ENCODE results near the gene ZNF350. TPM values are rescaled to one million over a fixed set of nuclear protein-coding genes. Genes with fewer than 3 reads are reported as not detected.

Gene ZNF350
- total RNA-seq, 1 donor from 2014 or later, result 6.5 TPM

DNA sequence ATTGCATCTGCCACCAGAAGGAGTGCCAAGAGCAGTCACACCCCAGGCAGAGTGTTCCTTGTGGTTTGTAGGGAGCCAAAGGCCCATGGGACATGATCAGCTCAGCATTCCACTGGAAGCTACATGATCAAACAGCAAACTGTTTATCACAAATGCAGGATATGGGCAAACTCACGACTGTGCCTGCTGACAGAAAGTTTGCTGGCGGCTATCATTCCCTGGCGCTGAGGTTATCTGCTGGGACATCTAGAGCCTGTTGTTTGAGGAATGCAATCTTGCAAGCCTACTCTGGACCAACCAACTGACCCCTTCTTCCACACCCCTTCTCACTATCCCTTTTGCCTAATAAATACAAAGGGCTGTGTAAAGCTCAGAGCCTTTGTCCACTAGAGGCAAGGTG is 67.0 kb downstream of the ZNF350 start:
- TF ChIP-seq, protein P1, sequence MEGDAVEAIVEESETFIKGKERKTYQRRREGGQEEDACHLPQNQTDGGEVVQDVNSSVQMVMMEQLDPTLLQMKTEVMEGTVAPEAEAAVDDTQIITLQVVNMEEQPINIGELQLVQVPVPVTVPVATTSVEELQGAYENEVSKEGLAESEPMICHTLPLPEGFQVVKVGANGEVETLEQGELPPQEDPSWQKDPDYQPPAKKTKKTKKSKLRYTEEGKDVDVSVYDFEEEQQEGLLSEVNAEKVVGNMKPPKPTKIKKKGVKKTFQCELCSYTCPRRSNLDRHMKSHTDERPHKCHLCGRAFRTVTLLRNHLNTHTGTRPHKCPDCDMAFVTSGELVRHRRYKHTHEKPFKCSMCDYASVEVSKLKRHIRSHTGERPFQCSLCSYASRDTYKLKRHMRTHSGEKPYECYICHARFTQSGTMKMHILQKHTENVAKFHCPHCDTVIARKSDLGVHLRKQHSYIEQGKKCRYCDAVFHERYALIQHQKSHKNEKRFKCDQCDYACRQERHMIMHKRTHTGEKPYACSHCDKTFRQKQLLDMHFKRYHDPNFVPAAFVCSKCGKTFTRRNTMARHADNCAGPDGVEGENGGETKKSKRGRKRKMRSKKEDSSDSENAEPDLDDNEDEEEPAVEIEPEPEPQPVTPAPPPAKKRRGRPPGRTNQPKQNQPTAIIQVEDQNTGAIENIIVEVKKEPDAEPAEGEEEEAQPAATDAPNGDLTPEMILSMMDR (conservative IDR thresholded peaks at IDR 0.05), result no peak
- no peak overlapping the region for H3K27ac Mint-ChIP-seq (ENCODE audit: unreplicated experiment)
- no peaks in the 10 kb centered on the region for H3K4me1 Mint-ChIP-seq
- H3K36me3 Mint-ChIP-seq (ENCODE audit: low read depth), result peaks cover 25% of the 10 kb centered on the region
- peaks cover 2% of the 10 kb centered on the region for H3K27me3 Mint-ChIP-seq (ENCODE audit: low read depth)
- H3K9me3 Mint-ChIP-seq, result peaks cover 32% of the 10 kb centered on the region
- no peak for DNase-seq (ENCODE audit: low read depth, low spot score)
- H3K4me3 Mint-ChIP-seq, result peak overlapping the region; percentile 31

DNA sequence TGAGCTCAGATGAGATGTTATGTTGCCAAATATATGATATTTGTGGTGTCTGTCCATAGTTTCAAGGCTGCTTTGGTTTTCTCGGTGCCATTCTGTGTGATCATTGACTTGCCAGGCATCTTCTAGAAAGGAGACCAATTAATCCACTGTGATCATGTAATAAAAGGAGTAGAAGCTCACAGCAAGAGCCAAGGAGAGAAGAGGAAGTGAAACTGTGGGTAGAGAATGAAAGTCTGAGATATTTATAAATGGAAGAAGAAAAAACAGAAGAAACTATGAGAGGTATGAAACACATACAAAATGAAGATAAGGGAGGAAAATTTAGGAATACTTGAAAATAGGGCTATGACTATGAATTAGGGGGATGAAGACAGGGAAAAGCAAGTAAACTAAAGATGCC is 70.5 kb downstream of the ZNF350 start:
- Mint-ChIP-seq H3K4me1 (no peaks in the 10 kb centered on the region), H3K36me3 (ENCODE audit: low read depth) (peaks cover 19% of the 10 kb centered on the region), H3K27ac (ENCODE audit: unreplicated experiment) (no peak overlapping the region), H3K27me3 (ENCODE audit: low read depth) (peaks cover 2% of the 10 kb centered on the region), H3K4me3 (no peak overlapping the region), H3K9me3 (peaks cover 35% of the 10 kb centered on the region)
- TF ChIP-seq, protein P1 (conservative IDR thresholded peaks at IDR 0.05), result no peak
- no peak for DNase-seq (ENCODE audit: low read depth, low spot score)

DNA sequence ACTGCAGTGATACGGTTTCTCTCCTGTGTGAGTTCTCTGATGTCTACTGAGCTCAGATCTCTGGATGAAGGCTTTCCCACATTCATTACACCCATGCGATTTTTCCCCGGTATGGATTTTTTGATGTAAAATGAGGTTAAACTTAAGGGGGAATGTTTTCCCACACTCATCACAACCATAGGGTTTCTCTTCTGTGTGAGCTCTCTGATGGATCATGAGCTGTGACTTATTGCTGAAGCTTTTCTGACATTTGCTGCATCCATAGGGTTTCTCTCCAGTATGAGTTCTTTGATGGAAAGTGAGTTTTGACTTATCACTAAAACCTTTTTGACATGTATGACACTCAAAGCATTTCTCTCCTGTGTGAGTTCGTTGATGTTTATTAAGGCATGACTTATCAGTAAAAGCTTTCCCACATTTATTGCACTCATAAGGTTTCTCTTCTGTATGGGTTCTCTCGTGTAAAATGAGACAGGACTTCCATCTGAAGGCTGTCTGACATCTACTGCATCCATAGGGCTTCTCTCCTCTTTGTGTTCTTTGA is 71.2 kb downstream of the ZNF350 start:
- Mint-ChIP-seq H3K27me3 (ENCODE audit: low read depth) (peaks cover 2% of the 10 kb centered on the region), H3K36me3 (ENCODE audit: low read depth) (peaks cover 16% of the 10 kb centered on the region), H3K27ac (ENCODE audit: unreplicated experiment) (no peak overlapping the region), H3K9me3 (peaks cover 31% of the 10 kb centered on the region), H3K4me3 (no peak overlapping the region), H3K4me1 (no peaks in the 10 kb centered on the region)
- DNase-seq (ENCODE audit: low read depth, low spot score), result no peak
- TF ChIP-seq, protein P1 (conservative IDR thresholded peaks at IDR 0.05), result no peak

Other genes starting within 250 kb of the ZNF350 start
- not detected in 2 replicates for gene FPR1, start 235.0 kb downstream of the ZNF350 start, total RNA-seq
- not detected in 2 replicates for gene FPR2, start 225.7 kb downstream of the ZNF350 start, total RNA-seq
- not detected in 2 replicates for gene FPR3, start 191.7 kb downstream of the ZNF350 start, total RNA-seq
- 15.7 and 20.4 TPM in 2 replicates for gene ZNF577, start 98.9 kb downstream of the ZNF350 start, total RNA-seq
- 33.7 TPM in 2 replicates for gene ZNF649, start 81.8 kb downstream of the ZNF350 start, total RNA-seq
- 6.3 and 8.7 TPM in 2 replicates for gene ZNF613, start 59.4 kb downstream of the ZNF350 start, total RNA-seq
- 11.0 and 11.2 TPM in 2 replicates for gene ZNF615, start 21.4 kb upstream of the ZNF350 start, total RNA-seq
- gene ZNF614, start 41.5 kb upstream of the ZNF350 start, total RNA-seq, result 11.5 and 12.5 TPM in 2 replicates
- gene ZNF432, start 62.0 kb upstream of the ZNF350 start, total RNA-seq, result 19.9 and 22.5 TPM in 2 replicates
- gene ZNF841, start 108.9 kb upstream of the ZNF350 start, total RNA-seq, result 14.3 and 16.4 TPM in 2 replicates
- gene ZNF616, start 153.1 kb upstream of the ZNF350 start, total RNA-seq, result 18.9 and 25.2 TPM in 2 replicates
- 11.6 and 11.9 TPM in 2 replicates for gene ZNF836, start 184.8 kb upstream of the ZNF350 start, total RNA-seq
- gene PPP2R1A, start 203.2 kb upstream of the ZNF350 start, total RNA-seq, result 422 TPM in 2 replicates